Measurements from ENCODE around the gene GTF3C1.
"Not testable (repeated sequence)": the region's sequence is repeated elsewhere in the genome, so short reads cannot be mapped to it uniquely, and the experiment has no call there.

The GTF3C1 gene

GRCh38 chr16:27463741-27464591, 85.7 kb downstream of the GTF3C1 start:
- peak in 1 of 51 donors; percentile 4 for DNase-seq

GRCh38 chr16:27462846-27463682, 86.6 kb downstream of the GTF3C1 start:
- DNase-seq, result no peak

GRCh38 chr16:27462200-27462845, 87.4 kb downstream of the GTF3C1 start:
- DNase-seq, result no peak

DNA sequence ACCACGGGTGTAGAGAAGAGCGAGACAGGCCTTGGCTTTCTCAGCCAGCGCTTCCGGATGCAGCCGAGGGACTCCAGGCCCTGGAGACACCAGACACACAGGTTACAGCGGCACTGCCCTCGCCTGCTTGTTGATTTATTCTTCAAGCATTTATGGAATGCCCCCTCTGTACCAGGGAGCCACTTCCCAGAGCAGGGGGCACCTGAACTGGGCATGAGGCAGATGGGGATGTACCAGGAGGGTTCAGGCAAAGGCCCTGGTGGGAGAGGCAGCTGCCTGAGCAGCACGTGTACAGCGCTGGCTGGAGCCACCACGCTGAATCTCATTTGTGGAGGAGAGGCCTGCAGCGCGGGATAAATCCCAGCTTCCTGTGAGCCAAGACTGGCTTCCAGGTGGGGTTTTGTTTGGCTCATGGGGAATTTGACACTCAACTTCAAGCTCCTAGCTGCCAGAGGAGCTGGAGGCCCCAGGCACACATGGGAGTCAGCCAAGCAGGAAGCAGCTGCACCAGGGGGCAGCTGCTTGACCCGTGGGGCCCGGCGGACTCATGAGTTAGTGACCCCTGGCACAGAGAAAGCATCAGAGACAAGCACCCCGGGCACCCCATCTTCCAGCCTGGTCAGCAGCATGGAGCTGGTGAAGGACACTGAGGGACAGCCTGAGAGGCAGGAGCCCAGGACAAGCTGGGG, 88.1 kb downstream of the GTF3C1 start:
- DNase-seq, result no peak

GRCh38 chr16:27460663-27461482, 88.8 kb downstream of the GTF3C1 start:
- no peak for DNase-seq

DNA sequence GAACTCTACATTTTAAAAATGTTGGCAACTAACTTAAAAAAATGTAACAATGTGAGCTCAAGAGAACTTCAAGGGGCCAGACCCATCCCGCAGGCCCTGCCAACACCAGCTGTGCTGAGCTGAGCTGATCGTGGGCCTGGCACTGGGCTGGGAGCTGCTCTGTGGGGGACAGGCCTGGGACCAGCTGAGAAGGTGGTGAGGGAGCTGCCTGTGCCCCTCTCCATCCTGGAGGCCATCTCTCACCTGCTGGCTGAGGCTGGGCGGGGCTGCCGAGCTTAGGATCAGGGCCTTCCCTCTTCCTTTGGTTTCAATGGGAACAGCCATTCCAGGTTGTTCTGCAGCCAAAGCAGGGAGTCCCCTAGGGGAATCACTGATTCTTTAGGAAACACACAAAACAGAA, 89.5 kb downstream of the GTF3C1 start:
- no peak for DNase-seq

DNA sequence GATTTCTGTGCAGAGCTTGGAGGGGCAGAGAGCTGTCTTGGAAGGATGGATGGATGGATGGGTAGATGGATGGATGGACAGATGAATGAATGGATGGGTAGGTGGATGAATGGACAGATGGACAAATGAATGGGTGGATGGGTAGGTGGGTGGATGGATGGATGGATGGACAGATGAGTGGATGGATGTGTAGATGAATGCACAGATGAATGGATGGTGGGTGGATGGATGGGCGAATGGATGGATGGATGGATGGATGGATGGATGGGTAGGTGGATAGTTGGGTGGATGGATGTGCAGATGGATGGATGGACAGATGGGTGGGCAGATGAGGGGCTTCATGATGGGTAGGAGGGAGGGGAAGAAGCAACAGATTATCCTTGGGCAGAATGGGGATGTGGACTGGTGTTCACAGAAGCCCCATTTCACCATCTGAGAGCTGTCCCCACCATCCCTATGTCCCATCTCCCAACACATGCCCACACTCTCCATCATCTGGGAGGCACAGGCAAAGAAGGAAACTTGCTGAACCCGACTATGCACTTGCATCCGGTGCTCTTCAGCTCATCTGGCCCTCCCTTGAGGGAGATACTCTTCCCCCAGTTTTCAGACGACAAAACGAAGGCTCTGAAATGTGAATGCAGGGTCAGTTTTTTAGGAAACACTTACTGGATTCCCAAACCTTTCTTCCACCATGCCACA, 90.6 kb downstream of the GTF3C1 start:
- DNase-seq, result no peak

DNA sequence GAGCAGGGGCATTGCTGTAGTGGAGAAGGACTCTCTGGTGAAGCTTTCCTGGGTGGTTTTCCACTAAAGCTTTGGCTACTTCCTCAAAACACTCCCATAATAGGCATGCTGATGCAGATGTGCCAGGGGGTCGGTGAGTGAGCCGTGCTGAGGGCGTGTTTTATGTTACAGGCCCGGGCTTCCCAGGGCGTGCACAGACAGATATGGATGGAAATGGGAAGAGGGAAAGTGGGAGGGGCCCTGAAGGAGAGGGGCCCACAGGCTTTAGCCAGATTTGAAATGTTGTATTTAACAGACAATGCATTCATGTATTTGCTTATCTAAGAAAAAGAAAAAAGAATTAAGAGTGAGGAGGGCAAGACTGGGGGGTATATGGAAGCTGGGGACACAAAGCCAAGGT, 91.5 kb downstream of the GTF3C1 start:
- no peak for DNase-seq

DNA sequence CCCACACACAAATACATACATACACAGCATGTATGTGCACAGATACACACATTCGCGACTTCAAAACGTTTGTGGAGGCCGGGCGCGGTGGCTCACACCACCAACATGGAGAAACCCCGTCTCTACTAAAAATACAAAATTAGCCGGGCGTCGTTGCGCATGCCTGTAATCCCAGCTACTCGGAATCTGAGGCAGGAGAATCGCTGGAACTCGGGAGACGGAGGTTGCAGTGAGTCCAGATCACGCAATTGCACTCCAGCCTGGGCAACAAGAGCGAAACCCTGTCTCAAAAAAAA, 92.2 kb downstream of the GTF3C1 start:
- not testable (repeated sequence) for DNase-seq

DNA sequence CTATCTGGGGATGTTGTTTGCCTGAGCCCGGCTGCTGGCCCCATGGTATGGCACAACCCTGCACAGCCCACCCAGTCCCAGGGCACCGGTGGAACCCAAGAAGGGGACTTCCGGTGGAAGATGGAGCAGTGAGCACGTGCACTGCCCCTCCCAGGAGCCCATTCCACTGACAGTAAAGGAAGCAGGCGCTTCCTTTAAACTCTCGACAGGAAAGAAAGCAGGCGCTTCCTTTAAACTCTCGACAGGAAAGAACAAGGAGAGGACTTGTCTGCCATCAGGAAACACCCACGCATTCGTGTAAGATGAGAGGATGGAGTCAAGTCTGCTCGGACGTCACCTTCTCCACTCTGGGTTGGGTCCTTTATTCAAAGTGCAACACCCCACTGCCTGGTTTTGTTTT, 94.0 kb downstream of the GTF3C1 start:
- DNase-seq, result no peak

DNA sequence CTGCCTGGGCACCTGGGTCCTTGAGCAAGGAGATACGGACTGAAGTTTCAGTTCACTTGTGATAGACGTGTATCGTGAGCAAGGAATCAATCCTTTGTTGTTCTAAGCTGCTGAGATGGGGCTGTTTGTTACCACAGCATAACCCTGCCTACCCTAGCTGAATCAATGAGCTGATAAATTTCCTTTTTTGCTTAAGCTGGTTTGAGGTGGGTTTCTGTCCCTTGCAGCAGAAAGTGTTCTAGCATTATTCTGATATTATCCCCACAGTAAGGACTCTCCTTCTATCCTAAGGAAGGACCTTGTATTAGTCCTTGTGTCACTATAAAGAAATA, 96.3 kb downstream of the GTF3C1 start:
- no peak for DNase-seq

GRCh38 chr16:27452569-27453493, 96.9 kb downstream of the GTF3C1 start:
- no peak for DNase-seq

DNA sequence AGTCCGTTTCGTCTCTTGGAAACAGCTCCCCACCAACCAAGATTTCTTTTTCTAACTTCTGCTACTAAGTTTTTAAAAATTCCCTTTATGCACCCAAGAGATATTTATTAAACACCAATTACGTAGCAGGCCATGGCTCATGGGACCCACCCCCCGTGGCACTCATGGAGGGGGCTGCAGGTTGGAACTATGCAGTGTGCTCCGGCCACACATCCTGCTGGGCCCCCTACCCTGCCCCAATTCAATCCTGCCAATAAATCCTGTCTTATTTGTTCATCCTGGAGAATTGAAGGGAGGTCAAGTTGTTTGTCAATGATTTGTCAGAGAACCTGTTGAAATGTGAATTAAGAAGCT, 99.5 kb downstream of the GTF3C1 start:
- no peak for DNase-seq

DNA sequence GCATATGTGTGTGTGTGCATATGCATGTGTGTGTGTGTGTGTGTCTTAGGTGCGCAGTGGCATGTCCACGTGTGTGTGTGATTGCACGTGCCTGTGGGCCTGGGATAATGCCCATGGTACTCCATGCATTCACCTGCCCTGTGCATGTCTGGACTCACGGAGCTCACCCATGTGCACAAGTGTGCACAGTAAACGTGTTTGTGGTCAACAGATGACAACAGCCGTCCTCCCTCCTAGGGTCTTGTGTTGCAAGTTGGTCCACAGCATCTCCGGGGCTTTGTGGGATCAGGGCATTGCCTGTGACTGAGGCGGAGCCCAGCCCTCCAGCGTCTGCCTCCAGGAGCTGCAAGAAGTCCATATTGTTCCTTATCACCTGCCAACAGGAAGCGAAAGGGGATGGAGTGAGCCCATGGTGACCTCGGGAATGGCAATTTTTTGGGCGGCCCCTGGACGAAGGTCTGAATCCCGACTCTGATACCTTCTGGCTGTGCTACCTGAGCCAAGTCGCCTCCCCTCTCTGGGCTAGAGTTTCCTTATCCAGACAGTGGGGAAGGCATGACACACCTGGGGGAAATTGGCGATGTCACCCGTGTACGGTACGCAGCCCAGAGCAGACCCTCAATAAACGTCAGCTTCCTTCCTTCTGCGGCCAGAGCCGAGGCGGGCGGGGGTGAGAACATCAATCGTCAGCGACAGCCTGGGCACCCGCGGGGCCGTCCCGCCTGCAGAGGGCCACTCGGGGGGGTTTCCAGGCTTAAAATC, 100.1 kb downstream of the GTF3C1 start:
- no peak for DNase-seq

GRCh38 chr16:27448532-27449433, 100.9 kb downstream of the GTF3C1 start:
- DNase-seq, result no peak

- DNase-seq, result no peak
Observed at GRCh38 chr16:27447301-27447700, 102.4 kb downstream of the GTF3C1 start.

DNA sequence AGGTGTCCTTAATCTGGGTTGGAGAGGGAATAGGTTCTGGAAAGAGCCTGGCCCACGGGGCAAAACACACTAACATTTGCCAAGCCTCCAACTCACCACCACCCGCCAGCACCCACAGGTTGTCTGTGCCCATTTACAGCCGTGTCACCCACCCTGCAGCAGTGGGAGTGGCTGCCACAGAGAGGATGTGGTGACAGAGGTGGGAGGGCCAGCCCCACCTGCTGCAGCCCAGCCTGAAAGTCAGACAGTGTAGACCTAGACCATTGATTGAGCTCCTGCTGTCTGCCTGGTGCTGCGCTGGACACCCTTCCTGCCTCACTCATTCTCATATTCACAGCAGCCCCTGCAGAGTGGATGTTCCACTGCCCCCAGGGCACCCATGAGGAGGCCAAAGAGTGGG, 103.0 kb downstream of the GTF3C1 start:
- no peak for DNase-seq

Measured in hypothalamus (tissue), 51 donors.